Mucosa of descending colon (tissue), 3 donors: Measurements from ENCODE around the gene MIB2. TPM values are rescaled to one million over a fixed set of nuclear protein-coding genes. Genes with fewer than 3 reads are reported as not detected.
A peak's percentile ranks its signal among the peaks of the same experiment; 100 is the strongest.
"Not testable (repeated sequence)": the region's sequence is repeated elsewhere in the genome, so short reads cannot be mapped to it uniquely, and the experiment has no call there.

Source experiments
- ATAC-seq: fragments of 200-7000 bp; cut with Tn5 transposase; one replicate; pipeline ENCODE4 v1.9.1; 2020; ENCODE audit warnings: mild to moderate bottlenecking, moderate library complexity
- DNase-seq, 3 donors: peaks; one replicate each; pipeline ENCODE4 v3.0.0-alpha.2; 2020
- H3K36me3 ChIP-seq: fragments of 200-600 bp; one replicate; pipeline ENCODE4 v1.8.0; 2021; ENCODE audit warnings: low read depth, mild to moderate bottlenecking
- H3K4me1 ChIP-seq: fragments of 200-600 bp; one replicate; pipeline ENCODE4 v1.8.0; 2021; ENCODE audit warnings: low read depth, mild to moderate bottlenecking
- H3K4me3 ChIP-seq: fragments of 200-600 bp; one replicate; pipeline ENCODE4 v1.8.0; 2021; ENCODE audit warnings: mild to moderate bottlenecking
- H3K9me3 ChIP-seq: fragments of 200-600 bp; one replicate; pipeline ENCODE4 v1.8.0; 2021; ENCODE audit warnings: mild to moderate bottlenecking
- intact Hi-C, 2 donors: fragments of 100-400 bp; cut with DNase I in 1 of 2; cut with micrococcal nuclease in 1 of 2; formaldehyde crosslinking; loops; one replicate each; pipeline versions ENCODE4 v1.11.0 to v1.11.1; 2022; cut with DNase I, micrococcal nuclease
- total RNA-seq, 3 donors: library from RNA; stranded (reverse); fragmentation: NEBNext Ultra II Directional in 2 of 3; extraction: Animal tissue kit (Norgen Biotek cat#: 25700) in 2 of 3; gene quantifications; one replicate each; pipeline versions ENCODE4 v1.2.1 to v1.2.4, GENCODE V29; 2021 to 2023
- TF ChIP-seq, protein P1 (sequence below): fragments of 200-600 bp; IDR thresholded peaks from one replicate; pipeline ENCODE4 v1.8.0; 2022; ENCODE audit warnings: antibody characterized with exemption, mild to moderate bottlenecking
- donor health status: DM: no; HTN: no; CAD: no; lungs with moderate emphysema.
- donor health status: DM: no; HTN: no; CAD: no.
- donor health status: DM: no; HTN: yes; CAD: no.

Gene MIB2
- total RNA-seq, 3 donors from 2014 or later: 67.8 to 118 (median 109) TPM

DNA sequence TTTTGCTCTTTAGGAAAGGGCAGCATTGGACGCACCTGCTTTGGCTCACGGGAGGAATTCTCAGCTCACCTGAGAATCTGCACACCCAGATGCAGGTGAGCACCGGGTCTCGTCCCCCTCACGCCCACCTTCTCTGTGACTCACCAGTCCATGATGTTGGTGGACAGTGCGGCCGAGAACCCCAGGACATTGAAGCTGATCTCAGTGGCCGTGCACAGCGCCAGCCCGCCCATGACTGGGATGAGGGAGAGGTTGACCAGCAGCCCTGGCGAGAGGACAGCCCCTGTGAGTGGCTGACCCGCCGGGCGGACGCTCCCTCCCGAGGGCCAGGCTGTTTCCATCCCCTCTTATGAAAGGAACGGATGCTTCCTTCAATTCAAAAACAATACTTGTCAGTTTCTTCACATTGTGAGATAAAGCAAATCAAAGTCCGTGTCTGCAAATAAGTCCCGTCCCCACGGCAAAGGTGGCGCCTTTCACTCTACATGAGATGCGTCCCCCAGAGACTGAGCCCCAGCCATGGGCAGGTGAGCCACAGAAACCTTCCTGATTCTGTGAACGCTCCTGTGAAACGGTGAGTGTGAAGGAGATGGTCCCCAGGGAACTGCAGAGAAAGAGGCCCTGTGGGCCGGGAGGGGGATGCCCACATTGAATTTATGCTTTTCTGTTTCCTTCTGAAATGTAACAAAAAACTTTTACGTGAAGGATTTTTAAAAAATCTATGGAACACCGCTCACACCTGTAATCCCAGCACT is 56.2 kb downstream of the MIB2 start:
- no peak for ATAC-seq
- Histone ChIP-seq H3K36me3 (no peaks in the 10 kb centered on the region), H3K9me3 (no peaks in the 10 kb centered on the region), H3K4me3 (no peak overlapping the region), H3K4me1 (no peaks in the 10 kb centered on the region)
- intact Hi-C loops: no loop called here
- DNase-seq: peak in 1 of 3 donors; percentile 42
- TF ChIP-seq, protein P1, sequence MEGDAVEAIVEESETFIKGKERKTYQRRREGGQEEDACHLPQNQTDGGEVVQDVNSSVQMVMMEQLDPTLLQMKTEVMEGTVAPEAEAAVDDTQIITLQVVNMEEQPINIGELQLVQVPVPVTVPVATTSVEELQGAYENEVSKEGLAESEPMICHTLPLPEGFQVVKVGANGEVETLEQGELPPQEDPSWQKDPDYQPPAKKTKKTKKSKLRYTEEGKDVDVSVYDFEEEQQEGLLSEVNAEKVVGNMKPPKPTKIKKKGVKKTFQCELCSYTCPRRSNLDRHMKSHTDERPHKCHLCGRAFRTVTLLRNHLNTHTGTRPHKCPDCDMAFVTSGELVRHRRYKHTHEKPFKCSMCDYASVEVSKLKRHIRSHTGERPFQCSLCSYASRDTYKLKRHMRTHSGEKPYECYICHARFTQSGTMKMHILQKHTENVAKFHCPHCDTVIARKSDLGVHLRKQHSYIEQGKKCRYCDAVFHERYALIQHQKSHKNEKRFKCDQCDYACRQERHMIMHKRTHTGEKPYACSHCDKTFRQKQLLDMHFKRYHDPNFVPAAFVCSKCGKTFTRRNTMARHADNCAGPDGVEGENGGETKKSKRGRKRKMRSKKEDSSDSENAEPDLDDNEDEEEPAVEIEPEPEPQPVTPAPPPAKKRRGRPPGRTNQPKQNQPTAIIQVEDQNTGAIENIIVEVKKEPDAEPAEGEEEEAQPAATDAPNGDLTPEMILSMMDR: no peak

DNA sequence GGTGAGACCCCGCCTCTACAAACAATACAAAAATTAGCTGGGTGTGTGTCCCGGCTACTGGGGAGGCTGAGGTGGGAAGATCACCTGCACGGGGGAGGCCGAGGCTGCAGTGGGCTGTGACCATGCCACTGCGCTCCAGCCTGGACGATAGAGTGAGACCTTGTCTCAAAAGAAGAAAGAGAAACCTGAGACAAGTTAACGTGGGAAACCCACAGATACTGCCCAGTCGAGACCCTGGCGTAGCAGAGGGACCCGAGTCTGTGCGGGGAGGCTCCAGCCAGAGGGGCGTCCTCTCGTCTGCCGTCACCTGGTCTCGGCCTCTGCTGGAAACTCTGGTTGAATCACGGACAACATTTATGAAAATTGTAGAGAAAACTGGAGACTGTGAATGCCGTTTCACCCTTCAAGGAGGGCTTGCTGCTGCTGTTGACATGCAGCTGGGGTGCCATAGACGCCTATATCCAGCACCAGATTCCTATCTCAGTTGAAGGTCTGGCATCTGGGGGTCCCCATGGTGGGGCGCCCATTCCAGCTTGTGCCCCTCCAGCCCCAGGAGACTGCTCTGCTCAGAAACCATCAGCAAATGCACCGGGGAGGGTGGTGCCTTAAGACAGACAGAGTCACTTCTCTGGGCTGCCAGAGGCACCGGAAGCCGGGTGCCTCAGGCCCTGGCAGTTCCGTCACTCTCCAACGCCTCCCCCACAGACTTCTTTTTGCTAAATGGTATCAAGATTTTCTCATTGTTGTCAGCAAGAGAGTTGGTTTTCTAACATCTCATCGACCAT is 57.1 kb downstream of the MIB2 start:
- peak in 1 of 3 donors; percentile 25 for DNase-seq
- no peak overlapping the region for H3K4me3 ChIP-seq
- ATAC-seq: no peak
- no peaks in the 10 kb centered on the region for H3K9me3 ChIP-seq
- no peaks in the 10 kb centered on the region for H3K36me3 ChIP-seq
- no peaks in the 10 kb centered on the region for H3K4me1 ChIP-seq
- intact Hi-C loops: no loop called here
- TF ChIP-seq, protein P1: no peak

DNA sequence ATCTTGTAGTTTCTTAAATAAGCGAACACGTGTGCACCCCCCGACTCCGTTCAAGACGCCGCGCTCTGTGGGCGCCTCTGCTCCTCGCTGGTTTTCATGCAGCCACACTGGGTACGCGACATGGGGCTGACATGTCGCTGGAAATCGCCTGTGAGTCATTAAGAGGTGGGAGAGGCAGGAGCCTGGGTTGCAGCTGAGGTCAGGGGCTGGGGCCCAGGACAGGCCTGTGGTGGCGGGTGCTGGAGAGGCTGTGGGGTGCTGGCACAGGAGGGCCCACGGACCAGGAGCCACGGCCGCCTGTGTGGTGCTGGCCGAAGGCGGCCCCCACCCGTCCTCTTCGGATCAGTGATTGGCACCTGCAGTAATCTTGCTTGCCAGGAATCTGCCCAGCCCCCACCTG is 59.5 kb downstream of the MIB2 start:
- not testable (repeated sequence) for H3K36me3 ChIP-seq, ATAC-seq, DNase-seq

DNA sequence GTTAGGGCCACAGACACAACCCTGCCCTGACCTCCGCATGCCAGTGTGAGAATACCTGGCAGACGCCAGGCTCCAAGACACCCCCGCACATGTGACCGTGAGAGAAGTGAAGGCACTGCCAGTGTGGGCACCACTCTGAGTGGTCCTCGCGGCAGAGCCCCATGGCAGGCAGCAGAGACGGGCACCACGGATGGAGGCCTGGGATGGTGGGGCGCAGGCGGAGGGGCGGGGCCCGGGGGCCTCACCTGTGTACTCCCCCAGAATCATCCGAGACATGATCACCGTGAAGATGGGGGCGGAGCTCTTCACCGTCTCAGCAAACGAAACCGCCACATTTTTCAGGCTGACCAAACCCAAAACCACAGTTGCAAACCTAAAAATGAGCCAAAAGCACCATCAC is 59.9 kb downstream of the MIB2 start:
- H3K4me3 ChIP-seq, ATAC-seq, H3K36me3 ChIP-seq, intact Hi-C loops, H3K9me3 ChIP-seq: not testable (repeated sequence)
- peak in 1 of 3 donors; percentile 51 for DNase-seq
- peaks cover 16% of the 10 kb centered on the region for H3K4me1 ChIP-seq

More for the DNA sequence above, 59.5 kb downstream of the MIB2 start:
- intact Hi-C loops, H3K9me3 ChIP-seq, H3K4me3 ChIP-seq: not testable (repeated sequence)
- peaks cover 16% of the 10 kb centered on the region for H3K4me1 ChIP-seq

DNA sequence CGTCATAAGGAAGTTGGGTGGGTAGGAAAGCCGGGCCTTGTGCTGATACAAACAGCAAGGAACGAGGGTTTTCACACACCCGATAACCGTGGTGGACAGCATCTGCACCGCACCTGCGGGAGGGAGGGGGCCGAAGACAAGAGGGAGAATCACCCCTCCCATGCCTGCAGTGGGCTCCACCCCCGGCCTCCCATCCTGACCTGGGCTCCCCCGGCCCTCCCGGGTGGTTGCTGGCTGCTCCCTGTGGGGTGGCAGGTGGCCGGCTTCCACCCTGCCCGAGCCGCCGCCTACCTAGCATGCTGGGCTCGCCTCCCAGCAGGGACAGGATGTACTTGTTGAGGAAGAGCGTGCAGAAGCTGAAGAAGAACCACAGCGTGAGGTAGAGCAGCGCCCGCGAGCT is 60.8 kb downstream of the MIB2 start:
- not testable (repeated sequence) for DNase-seq

DNA sequence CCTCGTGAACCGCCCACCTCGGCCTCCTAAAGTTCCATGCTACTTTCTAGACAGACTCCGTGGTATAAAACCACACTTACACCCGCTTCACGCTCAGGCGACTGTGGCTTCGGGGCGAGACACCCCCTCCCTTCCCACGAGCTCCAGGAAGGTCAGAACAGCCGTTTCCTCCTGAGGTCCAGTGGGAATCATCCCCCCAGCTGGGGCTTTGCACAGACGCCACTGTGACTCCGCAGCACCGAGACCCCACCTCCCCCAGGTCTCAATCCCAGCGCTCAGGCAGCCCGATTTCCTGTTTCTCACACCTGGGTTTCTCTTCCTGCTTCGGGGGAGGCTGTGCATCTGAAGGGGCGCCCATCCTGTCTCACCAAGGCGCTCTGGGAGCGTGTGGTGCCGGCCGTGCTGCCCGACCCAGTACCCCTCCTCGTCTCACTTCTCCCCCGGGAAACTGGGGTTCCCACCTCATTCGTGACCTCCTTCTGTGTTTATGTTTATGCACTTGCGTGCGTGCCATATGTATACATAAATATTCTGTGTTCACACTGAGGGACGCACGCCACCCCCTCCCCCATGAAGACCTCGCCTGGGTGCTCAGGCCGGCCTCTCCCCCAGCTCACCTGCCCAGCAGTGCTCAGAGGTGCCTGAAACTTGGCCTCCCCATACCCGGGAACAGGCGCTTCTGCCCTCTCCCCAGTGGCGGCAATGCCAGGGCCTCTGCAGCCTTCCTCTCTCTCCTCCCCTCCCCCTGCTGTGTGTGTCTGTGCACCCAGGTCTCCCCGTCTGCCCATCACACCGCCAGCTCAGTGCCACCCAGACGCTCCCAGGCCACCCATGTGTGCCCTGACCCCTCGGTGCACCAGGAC is 62.6 kb downstream of the MIB2 start:
- ATAC-seq (peak; percentile 58), DNase-seq (peak; percentile 51 to 75 (median 54))
- TF ChIP-seq, protein P1: no peak
- H3K4me1 ChIP-seq: peaks cover 23% of the 10 kb centered on the region
- no peaks in the 10 kb centered on the region for H3K36me3 ChIP-seq
- H3K4me3 ChIP-seq: no peak overlapping the region
- intact Hi-C loops: no loop called here
- H3K9me3 ChIP-seq: no peaks in the 10 kb centered on the region

More for the DNA sequence above, 60.8 kb downstream of the MIB2 start:
- peaks cover 21% of the 10 kb centered on the region for H3K4me1 ChIP-seq
- H3K36me3 ChIP-seq, H3K4me3 ChIP-seq, ATAC-seq, intact Hi-C loops, H3K9me3 ChIP-seq: not testable (repeated sequence)
